ENCODE measurements around the gene PF4V1. TPM values are rescaled to one million over a fixed set of nuclear protein-coding genes. Genes with fewer than 3 reads are reported as not detected.

Gene PF4V1
- total and polyA plus RNA-seq, 8 donors: not detected

- DNase-seq: peak in 1 of 2 donors; percentile 10
- no peaks in the 10 kb centered on the region for H3K4me1 ChIP-seq
- H3K36me3 ChIP-seq: no peaks in the 10 kb centered on the region
- H3K27ac ChIP-seq: no peak overlapping the region
- no peak overlapping the region for H3K4me3 ChIP-seq
- intact Hi-C loops (cut with DNase I; ENCODE audit: low total_unique reads): no loop called here
- no peaks in the 10 kb centered on the region for H3K9me3 ChIP-seq
- no peaks in the 10 kb centered on the region for H3K27me3 ChIP-seq
- TF ChIP-seq EP300 (IDR thresholded peaks at IDR 0.05) (no peak), CTCF (IDR thresholded peaks at IDR 0.05) (no peak), POLR2AphosphoS5 (IDR thresholded peaks at IDR 0.05) (no peak), POLR2A (IDR thresholded peaks at IDR 0.05) (no peak)
Observed at GRCh38 chr4:73822812-73823504, 30.1 kb upstream of the PF4V1 start.

- Histone ChIP-seq H3K4me3 (no peak overlapping the region), H3K36me3 (no peaks in the 10 kb centered on the region), H3K4me1 (no peaks in the 10 kb centered on the region), H3K9me3 (no peaks in the 10 kb centered on the region), H3K27me3 (no peaks in the 10 kb centered on the region), H3K27ac (no peak overlapping the region)
- DNase-seq: no peak
- intact Hi-C loops (cut with DNase I; ENCODE audit: low total_unique reads): no loop called here
- TF ChIP-seq CTCF (IDR thresholded peaks at IDR 0.05) (no peak), EP300 (IDR thresholded peaks at IDR 0.05) (no peak), POLR2AphosphoS5 (IDR thresholded peaks at IDR 0.05) (no peak)
Observed at GRCh38 chr4:73823760-73824159, 29.3 kb upstream of the PF4V1 start.

- Histone ChIP-seq H3K4me3 (no peak overlapping the region), H3K4me1 (no peaks in the 10 kb centered on the region), H3K36me3 (no peaks in the 10 kb centered on the region), H3K27me3 (no peaks in the 10 kb centered on the region), H3K9me3 (no peaks in the 10 kb centered on the region), H3K27ac (no peak overlapping the region)
- no peak for TF ChIP-seq CTCF (IDR thresholded peaks at IDR 0.05)
- TF ChIP-seq POLR2A (IDR thresholded peaks at IDR 0.05): no peak
- TF ChIP-seq EP300 (IDR thresholded peaks at IDR 0.05): no peak
- no peak for TF ChIP-seq POLR2AphosphoS5 (IDR thresholded peaks at IDR 0.05)
- WGBS, 5 donors: 64 to 76% (median 71%) methylated on average over 3 of the region's 3 CpGs
- intact Hi-C loops (cut with DNase I; ENCODE audit: low total_unique reads): no loop called here
- DNase-seq: no peak
Observed at GRCh38 chr4:73828956-73829355, 24.1 kb upstream of the PF4V1 start.

GRCh38 chr4:73831569-73831968, 21.5 kb upstream of the PF4V1 start:
- intact Hi-C loops (cut with DNase I; ENCODE audit: low total_unique reads): no loop called here
- TF ChIP-seq CTCF (IDR thresholded peaks at IDR 0.05) (no peak), POLR2A (IDR thresholded peaks at IDR 0.05) (no peak), EP300 (IDR thresholded peaks at IDR 0.05) (no peak), POLR2AphosphoS5 (IDR thresholded peaks at IDR 0.05) (no peak)

More at GRCh38 chr4:73831569-73831968, 21.5 kb upstream of the PF4V1 start:
- no peaks in the 10 kb centered on the region for H3K36me3 ChIP-seq
- DNase-seq: no peak
- no peak overlapping the region for H3K4me3 ChIP-seq
- H3K4me1 ChIP-seq: peaks cover 4 to 5% (median 5%) of the 10 kb centered on the region in 4 donors
- H3K9me3 ChIP-seq: no peaks in the 10 kb centered on the region
- peaks cover 0 to 5% (median 4%) of the 10 kb centered on the region in 3 donors for H3K27me3 ChIP-seq
- 55 to 86% (median 76%) methylated on average over 2 of the region's 2 CpGs for WGBS, 5 donors
- no peak overlapping the region for H3K27ac ChIP-seq
